Hypothalamus (tissue), 51 donors: ENCODE measurements around the gene ERAS.
A peak's percentile ranks its signal among the peaks of the same experiment; 100 is the strongest.
"Not testable (repeated sequence)": the region's sequence is repeated elsewhere in the genome, so short reads cannot be mapped to it uniquely, and the experiment has no call there.

Experiments
- DNase-seq, 51 donors: peaks; one replicate each; lab custom pipeline; 2025; lab: John Stamatoyannopoulos, UW

Gene ERAS

DNA sequence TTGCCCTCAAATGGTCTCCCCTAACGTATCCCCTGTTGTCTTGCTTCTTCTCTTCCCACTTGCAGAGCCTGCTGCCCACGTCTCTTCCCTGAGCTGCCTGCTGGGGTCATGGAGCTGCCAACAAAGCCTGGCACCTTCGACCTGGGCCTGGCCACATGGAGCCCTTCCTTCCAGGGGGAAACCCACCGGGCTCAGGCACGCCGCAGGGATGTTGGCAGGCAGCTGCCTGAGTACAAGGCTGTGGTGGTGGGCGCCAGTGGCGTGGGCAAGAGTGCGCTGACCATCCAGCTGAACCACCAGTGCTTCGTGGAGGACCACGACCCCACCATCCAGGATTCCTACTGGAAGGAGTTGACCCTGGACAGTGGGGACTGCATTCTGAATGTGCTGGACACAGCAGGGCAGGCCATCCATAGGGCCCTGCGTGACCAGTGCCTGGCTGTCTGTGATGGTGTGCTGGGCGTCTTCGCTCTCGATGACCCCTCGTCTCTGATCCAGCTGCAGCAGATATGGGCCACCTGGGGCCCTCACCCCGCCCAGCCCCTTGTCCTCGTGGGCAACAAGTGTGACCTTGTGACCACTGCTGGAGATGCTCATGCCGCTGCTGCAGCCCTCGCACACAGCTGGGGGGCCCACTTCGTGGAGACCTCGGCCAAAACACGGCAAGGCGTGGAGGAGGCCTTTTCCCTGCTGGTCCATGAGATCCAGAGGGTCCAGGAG is 2.9 kb downstream of the ERAS start:
- no peak for DNase-seq

DNA sequence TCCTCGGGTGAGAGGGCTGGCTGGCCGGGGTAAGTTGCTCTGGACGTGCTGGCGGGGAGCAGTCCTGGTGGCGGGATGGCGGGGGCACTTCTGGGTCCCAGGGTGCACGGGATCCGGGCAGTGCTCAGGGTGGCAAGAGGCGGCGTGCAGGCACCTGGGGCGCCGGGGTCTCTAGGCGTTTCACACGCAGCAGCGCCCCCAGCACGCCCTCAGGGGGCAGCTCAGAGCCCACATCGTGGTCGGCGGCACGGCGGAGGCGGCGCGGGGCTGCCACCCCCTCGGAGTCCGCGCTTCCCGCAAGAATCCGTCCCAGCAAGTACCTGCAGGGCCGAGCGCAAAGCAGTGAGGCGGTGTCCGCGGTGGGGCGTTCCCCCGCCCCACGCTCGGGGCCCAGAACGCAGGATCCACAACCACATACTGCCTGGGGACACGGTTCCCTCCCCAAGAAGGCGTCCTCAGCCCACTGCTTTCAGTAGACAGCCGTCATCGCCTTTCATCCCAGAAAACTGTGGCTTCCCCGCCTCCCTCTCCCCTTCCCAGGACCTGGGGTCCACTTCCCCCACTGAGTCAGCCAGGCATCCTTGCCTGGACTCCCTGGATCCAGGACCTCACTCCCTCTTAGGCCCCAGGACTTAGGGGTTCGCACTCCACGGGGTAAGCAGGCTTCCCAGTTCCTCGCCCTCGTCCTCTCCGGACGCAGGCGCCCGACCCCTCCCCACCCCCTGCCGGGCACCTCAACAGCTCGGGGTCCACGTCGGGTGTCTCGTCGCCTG is 5.0 kb downstream of the ERAS start:
- no peak for DNase-seq

DNA sequence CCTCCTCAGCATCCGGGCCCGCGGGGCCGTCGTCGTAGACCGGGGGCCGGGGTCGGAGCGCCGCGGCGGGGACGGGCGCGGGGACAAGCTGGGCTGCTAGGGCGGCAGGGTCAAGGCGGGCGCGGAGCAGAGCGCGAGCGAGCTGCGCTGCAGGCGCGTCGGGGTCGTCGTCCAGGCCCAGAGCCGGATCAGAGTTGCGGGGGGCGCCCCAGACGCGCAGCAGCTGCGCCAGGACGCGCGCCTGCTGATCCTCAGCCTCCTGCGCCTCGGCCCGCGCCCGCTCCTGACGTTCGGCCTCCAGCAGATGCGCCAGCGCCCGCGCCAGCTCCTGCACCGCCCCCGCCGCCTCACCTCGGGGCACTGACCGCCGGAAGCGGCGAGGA is 5.6 kb downstream of the ERAS start:
- DNase-seq: no peak

DNA sequence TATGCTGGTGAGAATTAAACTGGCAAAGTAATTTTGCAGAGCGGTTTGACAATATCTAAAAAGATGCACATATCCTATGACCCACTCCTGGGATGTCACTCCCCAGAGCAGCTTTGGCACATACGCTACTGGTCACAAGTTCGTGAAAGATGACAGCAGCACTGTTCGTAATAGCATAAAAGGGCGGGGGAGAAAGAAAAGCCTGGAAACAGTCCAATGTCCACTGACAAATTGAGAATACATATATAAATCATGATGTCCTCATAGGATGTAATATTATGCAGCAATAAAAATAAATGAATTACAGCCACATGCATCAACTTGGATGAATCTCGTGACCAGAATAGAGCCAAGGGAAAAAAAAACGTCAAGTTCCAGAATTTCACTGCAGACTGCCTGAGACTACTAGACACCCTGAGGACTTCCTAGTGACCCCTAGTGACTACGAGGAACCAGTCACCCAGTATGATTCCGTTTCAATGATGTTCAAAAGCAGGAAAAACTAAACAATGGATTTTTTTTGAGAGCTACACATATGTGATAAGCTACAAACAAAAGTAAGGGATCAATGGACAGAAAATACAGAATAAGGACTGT is 7.3 kb downstream of the ERAS start:
- peak in 1 of 51 donors; percentile 8 for DNase-seq

DNA sequence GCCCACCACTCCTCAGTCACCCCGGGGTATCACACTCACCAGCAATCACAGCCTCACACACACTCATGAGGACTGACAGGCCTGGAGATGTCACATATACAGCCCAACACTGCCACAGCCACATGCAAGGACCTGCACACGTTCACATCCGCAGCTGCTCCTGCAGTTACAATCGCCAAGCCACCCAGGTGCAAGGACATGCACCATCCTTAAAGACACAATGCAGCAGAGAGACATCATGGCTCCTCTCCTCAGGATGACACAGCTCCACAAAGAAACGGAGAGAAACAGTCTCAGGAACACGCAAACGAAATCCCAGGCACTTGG is 8.0 kb downstream of the ERAS start:
- DNase-seq: peak in 1 of 51 donors; percentile 22

DNA sequence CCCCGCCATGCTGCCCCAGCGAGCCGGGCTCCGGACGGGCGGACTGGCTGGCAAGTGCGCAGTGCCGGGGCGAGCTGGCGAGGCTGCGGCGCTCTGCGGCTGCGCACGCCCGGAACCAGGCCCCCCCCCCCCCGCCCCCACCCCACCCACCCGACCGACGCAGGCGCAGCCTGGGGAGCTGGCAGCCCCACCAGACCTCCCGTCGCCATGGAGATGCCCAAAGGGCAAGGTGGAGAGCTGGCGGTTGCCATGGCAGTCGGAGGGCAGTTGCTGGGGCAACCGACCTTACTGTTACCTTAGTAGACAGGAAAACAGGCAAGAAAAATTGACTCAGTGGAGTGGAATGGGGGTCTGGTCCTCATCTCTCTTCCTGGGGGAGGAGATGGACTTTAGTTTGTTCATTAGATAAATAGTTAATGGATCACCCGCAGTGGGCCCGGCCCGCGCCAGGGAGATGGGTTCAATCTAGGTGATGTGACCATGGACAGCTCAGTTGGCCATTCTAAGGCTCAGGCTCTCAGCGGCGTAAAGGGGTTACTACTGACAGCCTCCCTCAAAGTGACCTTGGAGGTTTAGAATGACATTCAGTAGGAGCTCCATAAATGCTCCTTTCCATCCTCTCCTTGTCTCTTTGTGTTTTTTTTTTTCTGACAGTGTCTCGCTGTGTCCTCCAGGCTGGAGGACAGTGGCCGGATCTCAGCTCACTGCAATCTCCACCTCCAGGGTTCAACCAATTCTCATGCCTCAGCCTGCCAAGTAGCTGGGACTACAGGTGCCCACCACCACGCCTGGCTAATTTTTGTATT is 9.4 kb downstream of the ERAS start, which contains the start of gene PCSK1N:
TSS of gene PCSK1N (minus strand) at position 87 of the 806 bp plus-strand sequence. CDS start at position 9, 78 bp downstream.
- DNase-seq: peak in 35 of 51 donors; percentile 1 to 65 (median 25)

DNA sequence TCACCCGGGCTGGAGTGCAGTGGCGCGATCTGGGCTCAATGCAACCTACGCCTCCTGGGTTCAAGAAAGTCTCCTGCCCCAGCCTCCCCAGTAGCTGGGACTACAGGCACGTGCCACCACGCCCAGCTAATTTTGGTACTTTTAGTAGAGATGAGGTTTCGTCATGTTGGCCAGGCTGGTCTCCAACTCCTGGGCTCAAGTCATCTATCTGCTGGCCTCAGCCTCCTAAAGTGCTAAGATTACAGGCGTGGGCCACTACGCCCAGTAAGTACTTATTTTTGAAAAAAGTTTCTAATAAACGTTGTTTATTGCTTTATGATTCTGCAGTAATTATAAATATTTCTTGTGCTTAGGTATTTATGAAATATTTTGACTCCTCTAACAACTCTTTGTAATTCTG is 13.4 kb downstream of the ERAS start:
- no peak for DNase-seq

DNA sequence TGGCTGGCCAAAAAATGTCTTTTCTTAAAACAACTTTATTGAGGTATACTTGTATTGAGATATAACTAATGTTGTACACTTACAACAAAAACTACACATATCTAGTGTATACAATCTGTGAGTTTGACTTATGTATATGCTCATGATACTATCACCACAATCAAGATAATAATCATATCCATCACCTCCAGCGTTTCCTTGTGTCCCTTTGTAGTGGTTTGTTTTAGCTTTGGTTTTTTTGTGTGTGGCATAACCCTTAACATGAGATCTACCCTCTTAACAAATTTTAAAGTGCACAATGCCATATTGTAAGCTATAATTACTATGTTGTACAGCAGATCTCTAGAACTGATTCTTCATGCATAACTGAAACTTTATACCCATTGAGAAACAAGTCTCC is 22.5 kb downstream of the ERAS start:
- no peak for DNase-seq

DNA sequence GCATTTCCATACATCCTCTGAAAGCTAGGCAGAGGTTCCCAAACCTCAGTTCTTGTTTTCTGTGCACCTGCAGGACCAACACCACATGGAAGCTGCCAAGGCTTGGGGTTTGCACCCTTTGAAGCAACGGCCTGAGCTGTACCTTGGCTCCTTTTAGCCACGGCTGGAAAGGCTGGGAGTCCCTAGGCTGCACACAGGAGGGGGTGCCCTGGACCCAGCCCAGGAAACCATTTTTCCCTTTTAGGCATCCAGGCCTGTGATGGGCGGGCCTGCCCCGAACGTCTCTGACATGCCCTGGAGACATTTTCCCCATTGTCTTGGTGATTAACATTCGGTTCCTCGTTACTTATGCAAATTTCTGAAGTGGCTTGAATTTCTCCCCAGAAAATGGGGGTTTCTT is 26.5 kb downstream of the ERAS start:
- no peak for DNase-seq

DNA sequence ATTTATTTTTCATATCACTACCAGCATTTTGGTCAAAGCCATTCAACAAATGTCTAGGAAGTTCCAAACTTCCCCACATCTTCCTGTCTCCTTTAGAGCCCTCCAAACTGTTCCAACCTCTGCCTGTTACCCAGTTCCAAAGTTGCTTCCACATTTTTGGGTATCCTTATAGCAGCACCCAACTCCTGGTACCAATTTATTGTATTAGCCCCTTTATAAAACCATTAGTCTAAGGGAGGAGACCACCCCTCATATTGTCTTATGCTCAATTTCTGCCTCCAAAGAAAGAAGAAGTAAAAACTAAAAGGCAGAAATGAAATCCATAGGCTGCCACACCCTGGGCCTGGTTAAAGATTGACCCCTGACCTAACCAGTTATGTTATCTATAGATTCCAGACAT is 27.2 kb downstream of the ERAS start:
- DNase-seq: not testable (repeated sequence)

DNA sequence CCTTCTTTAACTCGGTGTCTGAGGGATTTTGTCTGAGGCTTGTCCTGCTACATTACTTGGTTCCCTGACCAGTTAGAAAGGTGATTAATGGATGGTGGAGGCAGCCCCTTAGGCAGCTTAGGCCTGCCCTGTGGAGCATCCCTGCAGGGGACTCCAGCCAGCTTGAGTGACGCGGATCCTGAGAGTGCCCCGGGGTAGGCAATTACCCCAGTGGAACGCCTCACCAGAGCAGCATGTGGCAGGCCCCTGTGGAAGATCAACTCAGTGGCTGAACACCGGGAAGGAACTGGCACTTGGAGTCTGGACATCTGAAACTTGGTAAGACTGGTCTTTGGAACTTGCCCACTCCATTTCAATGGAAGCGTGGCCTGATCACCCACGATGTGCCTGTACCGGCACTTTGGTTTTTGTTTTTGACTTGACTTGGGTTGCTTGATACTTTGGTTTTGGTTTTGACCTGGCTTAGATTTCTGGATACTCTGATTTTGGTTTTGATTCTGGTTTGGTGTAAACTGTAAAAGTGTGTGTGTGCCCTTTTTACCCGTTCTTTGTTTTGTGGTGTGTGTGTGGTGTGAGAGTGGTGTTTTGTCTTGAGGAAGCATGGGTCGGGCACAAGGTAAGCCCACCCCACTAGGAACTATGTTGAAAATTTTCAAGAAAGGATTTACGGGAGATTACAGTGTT is 27.9 kb downstream of the ERAS start:
- not testable (repeated sequence) for DNase-seq

DNA sequence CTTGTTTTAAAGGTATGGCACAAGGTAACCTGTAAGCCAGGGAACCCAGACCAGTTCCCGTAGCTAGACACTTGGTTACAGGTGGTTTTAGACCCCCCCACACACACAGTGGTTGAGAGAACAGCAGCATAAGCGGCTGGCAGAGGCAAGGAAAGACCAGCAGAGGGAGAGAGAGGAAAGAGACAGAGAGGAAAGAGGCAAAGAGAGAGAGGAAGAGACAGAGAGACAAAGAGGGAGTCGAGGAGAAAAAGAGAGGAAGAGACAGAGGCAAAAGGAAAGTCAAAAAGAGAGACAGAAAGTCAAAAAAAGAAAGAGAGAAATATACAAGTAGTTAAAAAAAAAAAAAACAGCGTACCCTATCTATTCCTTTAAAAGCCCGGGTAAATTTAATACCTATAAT is 28.6 kb downstream of the ERAS start:
- no peak for DNase-seq

DNA sequence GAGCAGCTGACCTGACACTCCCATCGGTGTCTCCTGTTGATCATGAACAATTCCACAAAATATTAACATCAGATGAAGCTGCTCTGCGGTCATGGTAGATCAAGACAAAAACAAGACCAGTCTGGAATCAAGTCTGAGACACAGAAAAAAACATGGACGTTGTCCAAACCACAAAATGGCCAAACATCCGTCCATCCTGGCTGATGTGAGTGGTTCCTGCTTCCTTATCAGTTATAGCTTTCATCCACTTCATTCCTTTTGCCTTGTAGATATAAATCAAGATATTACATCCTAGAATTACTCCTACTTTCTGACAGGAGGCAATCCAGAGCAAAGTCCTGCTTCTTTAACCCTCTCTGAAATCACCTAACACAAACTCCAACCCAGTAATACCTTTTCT is 37.9 kb downstream of the ERAS start:
- no peak for DNase-seq

DNA sequence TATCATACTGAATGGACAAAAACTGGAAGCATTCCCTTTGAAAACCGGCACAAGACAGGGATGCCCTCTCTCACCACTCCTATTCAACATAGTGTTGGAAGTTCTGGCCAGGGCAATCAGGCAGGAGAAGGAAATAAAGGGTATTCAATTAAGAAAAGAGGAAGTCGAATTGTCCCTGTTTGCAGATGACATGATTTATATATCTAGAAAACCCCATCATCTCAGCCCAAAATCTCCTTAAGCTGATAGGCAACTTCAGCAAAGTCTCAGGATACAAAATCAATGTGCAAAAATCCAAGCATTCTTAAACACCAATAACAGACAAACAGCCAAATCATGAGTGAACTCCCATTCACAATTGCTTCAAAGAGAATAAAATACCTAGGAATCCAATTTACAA is 45.7 kb downstream of the ERAS start:
- not testable (repeated sequence) for DNase-seq

DNA sequence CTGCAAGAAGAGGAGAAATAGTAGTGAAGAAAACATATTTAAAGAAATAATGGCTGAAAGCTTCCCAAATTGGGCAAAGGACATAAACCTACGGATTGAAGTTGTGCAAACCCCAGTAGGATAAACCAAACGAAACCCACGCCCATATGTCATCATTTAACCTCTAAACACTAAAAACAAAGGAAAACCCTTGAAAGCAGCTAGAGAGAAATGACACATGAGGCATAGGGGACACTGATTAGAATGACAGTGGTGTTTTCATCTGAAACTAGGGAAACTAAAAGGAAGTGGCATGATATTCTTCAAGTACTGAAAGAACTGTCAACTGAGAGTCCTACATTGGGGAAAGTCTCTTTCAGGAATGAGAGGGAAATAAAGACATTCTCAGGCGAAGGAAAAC is 50.6 kb downstream of the ERAS start:
- DNase-seq: not testable (repeated sequence)
